Neural cell (in vitro differentiated cells): ENCODE data around the gene INO80D. TPM values are rescaled to one million over a fixed set of nuclear protein-coding genes. Genes with fewer than 3 reads are reported as not detected.

ENCODE experiments used
- H2AFZ ChIP-seq: fragments of 200-600, 300-800 bp; sonication (generic), shearing (Covaris generic); 2 replicates; pipeline ENCODE4 v1.6.0; 2014; ENCODE audit warnings: low read depth, mild to moderate bottlenecking, antibody characterized with exemption, low read length, moderate library complexity
- H3F3A ChIP-seq: fragments of 200-600 bp; shearing (Covaris generic); 2 replicates; pipeline ENCODE4 v1.6.1; 2016; ENCODE audit warnings: mild to moderate bottlenecking, moderate library complexity, mixed read lengths, antibody characterized with exemption, low read length; ENCODE audit not compliant: insufficient read depth, poor library complexity, severe bottlenecking
- H3K27ac ChIP-seq: fragments of 200-600, 300-800 bp; sonication (generic), shearing (Covaris generic); 2 replicates; pipeline ENCODE4 v1.5.1; 2014; ENCODE audit warnings: mild to moderate bottlenecking, low read length, moderate library complexity
- H3K27me3 ChIP-seq: fragments of 300-800, 200-600 bp; sonication (generic), shearing (Covaris generic); 2 replicates; pipeline ENCODE4 v1.6.0; 2014; ENCODE audit warnings: mild to moderate bottlenecking, low read depth, low read length, moderate library complexity; ENCODE audit not compliant: insufficient read depth
- H3K36me3 ChIP-seq: fragments of 300-800, 200-600 bp; sonication (generic), shearing (Covaris generic); 2 replicates; pipeline ENCODE4 v1.5.1; 2014; ENCODE audit warnings: mild to moderate bottlenecking, antibody characterized with exemption, low read length, moderate library complexity; ENCODE audit not compliant: insufficient read depth
- H3K4me2 ChIP-seq: fragments of 300-800, 200-600 bp; sonication (generic), shearing (Covaris generic); 2 replicates; pipeline ENCODE4 v1.6.0; 2014; ENCODE audit warnings: mild to moderate bottlenecking, low read length
- H3K4me3 ChIP-seq: fragments of 300-800, 200-600 bp; sonication (generic), shearing (Covaris generic); 2 replicates; pipeline ENCODE4 v1.5.1; 2014; ENCODE audit warnings: mild to moderate bottlenecking, low read length, moderate library complexity
- H3K79me2 ChIP-seq: fragments of 200-600 bp; shearing (Covaris generic); replicated peaks from 2 replicates; pipeline ENCODE4 v1.6.0; 2014; ENCODE audit warnings: mild to moderate bottlenecking, low read length, moderate library complexity; ENCODE audit not compliant: insufficient read depth
- H3K9ac ChIP-seq: fragments of 300-800, 200-600 bp; sonication (generic), shearing (Covaris generic); 2 replicates; pipeline ENCODE4 v1.6.1; 2016; ENCODE audit warnings: mild to moderate bottlenecking, low read length, mixed read lengths
- H3K9me2 ChIP-seq: fragments of 200-600 bp; shearing (Covaris generic); 2 replicates; pipeline ENCODE4 v1.6.1; 2016; ENCODE audit warnings: mild to moderate bottlenecking, low read length, mixed read lengths; ENCODE audit not compliant: insufficient read depth
- H3K9me3 ChIP-seq: fragments of 200-600, 300-800 bp; sonication (generic), shearing (Covaris generic); 2 replicates; pipeline ENCODE4 v1.6.1; 2016; ENCODE audit warnings: mild to moderate bottlenecking, mixed run types, low read length, moderate library complexity, mixed read lengths
- H4K20me1 ChIP-seq: fragments of 200-600 bp; shearing (Covaris generic); 2 replicates; pipeline ENCODE4 v1.6.1; 2016; ENCODE audit warnings: mild to moderate bottlenecking, mixed run types; ENCODE audit not compliant: insufficient read depth
- EP300 ChIP-seq: fragments of 450-650 bp; conservative IDR thresholded peaks from 2 replicates; pipeline ENCODE4 v1.6.1; 2014; ENCODE audit warnings: antibody characterized with exemption, mild to moderate bottlenecking, moderate library complexity; ENCODE audit not compliant: poor library complexity, severe bottlenecking
- EZH2 ChIP-seq: fragments of 200-600, 300-800 bp; shearing (Covaris generic), sonication (generic); IDR thresholded peaks from 2 replicates; pipeline ENCODE4 v1.6.1; 2014; ENCODE audit warnings: antibody characterized with exemption, low read length, borderline replicate concordance, mild to moderate bottlenecking; ENCODE audit not compliant: insufficient read depth, poor library complexity, severe bottlenecking
- MXI1 ChIP-seq: fragments of 450-650 bp; conservative IDR thresholded peaks from 2 replicates; pipeline ENCODE4 v1.6.1; 2014; ENCODE audit warnings: antibody characterized with exemption, mild to moderate bottlenecking; ENCODE audit not compliant: poor library complexity, severe bottlenecking
- POLR2AphosphoS5 ChIP-seq: IDR thresholded peaks from 2 replicates; pipeline ENCODE4 v1.6.1; 2012
- RAD21 ChIP-seq: fragments of 450-650 bp; conservative IDR thresholded peaks from 2 replicates; pipeline ENCODE4 v1.6.1; 2014; ENCODE audit warnings: antibody characterized with exemption, mild to moderate bottlenecking, moderate library complexity
- SMC3 ChIP-seq: fragments of 450-650 bp; conservative IDR thresholded peaks from 2 replicates; pipeline ENCODE4 v1.6.1; 2014; ENCODE audit warnings: antibody characterized with exemption, mild to moderate bottlenecking, moderate library complexity; ENCODE audit not compliant: poor library complexity
- TAF1 ChIP-seq: IDR thresholded peaks from 2 replicates; pipeline ENCODE4 v1.6.1; 2012; ENCODE audit warnings: low read depth
- polyA plus RNA-seq: library from polyadenylated mRNA; depleted of rRNA; stranded (reverse); fragments of >200 nt; gene quantifications from 2 replicates; pipeline ENCODE4 v1.2.3, GENCODE V29; 2014
- TF ChIP-seq, protein P1 (sequence below): fragments of 450-650 bp; IDR thresholded peaks from 2 replicates; pipeline ENCODE4 v1.5.1; 2014; ENCODE audit warnings: antibody characterized with exemption, mild to moderate bottlenecking, moderate library complexity; ENCODE audit not compliant: poor library complexity, severe bottlenecking
- TF ChIP-seq, protein P2 (sequence below): IDR thresholded peaks from 2 replicates; pipeline ENCODE4 v1.6.1; 2012; ENCODE audit warnings: borderline replicate concordance

Gene INO80D
- polyA plus RNA-seq, 1 donor from 2014 or later: 8.7 TPM

DNA sequence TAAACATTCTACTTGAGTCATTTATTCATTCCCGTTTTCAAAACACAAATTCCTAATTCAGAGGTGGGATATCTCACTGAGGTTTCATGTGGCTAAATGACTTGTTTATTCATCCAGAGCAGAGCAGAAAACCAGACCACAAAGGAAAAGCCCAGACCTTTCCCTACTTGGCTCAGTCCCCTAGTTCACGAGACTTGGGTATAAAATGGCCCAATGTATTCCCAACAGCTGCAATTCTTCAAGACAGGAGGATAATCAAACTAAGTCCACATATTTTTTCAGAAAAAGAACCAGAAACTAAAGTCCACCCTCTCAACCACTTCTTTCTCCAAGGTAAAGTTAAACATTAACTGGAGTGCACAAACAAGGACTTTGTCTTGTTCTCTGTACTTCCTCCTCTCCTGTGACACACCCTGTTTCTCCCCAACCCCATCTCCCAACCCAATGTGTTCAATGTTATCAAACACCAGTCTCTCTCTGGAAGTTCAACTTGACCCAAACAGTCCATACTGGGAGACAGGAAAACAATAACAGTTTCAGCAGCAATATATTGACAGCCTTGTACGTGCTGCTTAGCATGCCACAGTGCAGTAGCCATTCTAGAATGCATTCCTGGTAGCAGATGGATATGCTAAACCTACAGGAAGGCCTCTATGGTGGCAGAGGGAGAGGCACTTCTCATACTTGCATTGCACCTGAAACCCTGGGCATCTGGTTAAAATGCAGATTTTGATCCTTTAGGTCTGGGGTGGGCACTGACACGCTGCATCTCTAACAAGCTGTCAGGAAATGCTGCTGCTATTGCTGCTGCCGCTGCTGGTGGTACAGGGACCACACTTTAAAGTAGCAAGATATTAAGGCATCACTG, 110.7 kb downstream of the INO80D start:
- H3K27me3 ChIP-seq: no peaks in the 10 kb centered on the region
- no peak overlapping the region for H3K27ac ChIP-seq
- TF ChIP-seq RAD21 (no peak), TAF1 (no peak), MXI1 (no peak), SMC3 (no peak)
- TF ChIP-seq, protein P1, sequence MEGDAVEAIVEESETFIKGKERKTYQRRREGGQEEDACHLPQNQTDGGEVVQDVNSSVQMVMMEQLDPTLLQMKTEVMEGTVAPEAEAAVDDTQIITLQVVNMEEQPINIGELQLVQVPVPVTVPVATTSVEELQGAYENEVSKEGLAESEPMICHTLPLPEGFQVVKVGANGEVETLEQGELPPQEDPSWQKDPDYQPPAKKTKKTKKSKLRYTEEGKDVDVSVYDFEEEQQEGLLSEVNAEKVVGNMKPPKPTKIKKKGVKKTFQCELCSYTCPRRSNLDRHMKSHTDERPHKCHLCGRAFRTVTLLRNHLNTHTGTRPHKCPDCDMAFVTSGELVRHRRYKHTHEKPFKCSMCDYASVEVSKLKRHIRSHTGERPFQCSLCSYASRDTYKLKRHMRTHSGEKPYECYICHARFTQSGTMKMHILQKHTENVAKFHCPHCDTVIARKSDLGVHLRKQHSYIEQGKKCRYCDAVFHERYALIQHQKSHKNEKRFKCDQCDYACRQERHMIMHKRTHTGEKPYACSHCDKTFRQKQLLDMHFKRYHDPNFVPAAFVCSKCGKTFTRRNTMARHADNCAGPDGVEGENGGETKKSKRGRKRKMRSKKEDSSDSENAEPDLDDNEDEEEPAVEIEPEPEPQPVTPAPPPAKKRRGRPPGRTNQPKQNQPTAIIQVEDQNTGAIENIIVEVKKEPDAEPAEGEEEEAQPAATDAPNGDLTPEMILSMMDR: no peak
- no peaks in the 10 kb centered on the region for H3K79me2 ChIP-seq
- no peak overlapping the region for H3K4me3 ChIP-seq
- no peaks in the 10 kb centered on the region for H3F3A ChIP-seq
- no peak overlapping the region for H2AFZ ChIP-seq
- no peaks in the 10 kb centered on the region for H3K9me3 ChIP-seq
- H3K36me3 ChIP-seq: no peaks in the 10 kb centered on the region
- no peaks in the 10 kb centered on the region for H4K20me1 ChIP-seq
- H3K9ac ChIP-seq: no peak overlapping the region
- H3K9me2 ChIP-seq: no peaks in the 10 kb centered on the region
- H3K4me2 ChIP-seq: no peak overlapping the region

DNA sequence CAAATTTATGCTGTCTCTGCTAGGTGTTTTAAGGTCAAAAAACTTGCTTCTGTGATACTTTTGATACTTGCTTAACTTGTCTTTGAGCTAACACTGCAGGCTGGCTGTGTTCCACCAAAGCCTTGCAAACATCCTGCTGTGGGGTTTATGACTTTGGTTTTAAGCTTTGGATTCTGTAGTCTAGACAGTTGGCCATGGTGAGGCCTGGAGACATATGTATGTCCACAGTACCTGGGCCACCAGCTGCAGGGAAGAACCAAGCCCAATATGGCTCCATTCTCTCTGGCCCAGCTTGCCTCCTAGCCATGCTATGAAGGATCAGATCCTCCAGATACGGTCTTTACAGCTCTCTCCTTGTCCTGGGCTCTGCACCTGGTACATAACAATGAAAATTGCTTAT, 113.9 kb downstream of the INO80D start:
- Histone ChIP-seq H3K27me3 (no peaks in the 10 kb centered on the region), H3K4me2 (no peak overlapping the region), H3K9me3 (no peaks in the 10 kb centered on the region), H3K79me2 (no peaks in the 10 kb centered on the region), H3K9me2 (no peaks in the 10 kb centered on the region), H4K20me1 (no peaks in the 10 kb centered on the region), H3K4me3 (no peak overlapping the region), H3K36me3 (no peaks in the 10 kb centered on the region), H3K27ac (no peak overlapping the region), H3F3A (no peaks in the 10 kb centered on the region), H2AFZ (no peak overlapping the region), H3K9ac (no peak overlapping the region)
- TF ChIP-seq TAF1 (no peak), POLR2AphosphoS5 (no peak), EZH2 (no peak), EP300 (no peak), SMC3 (no peak), MXI1 (no peak), RAD21 (no peak)
- TF ChIP-seq, protein P1: no peak
- TF ChIP-seq, protein P2, sequence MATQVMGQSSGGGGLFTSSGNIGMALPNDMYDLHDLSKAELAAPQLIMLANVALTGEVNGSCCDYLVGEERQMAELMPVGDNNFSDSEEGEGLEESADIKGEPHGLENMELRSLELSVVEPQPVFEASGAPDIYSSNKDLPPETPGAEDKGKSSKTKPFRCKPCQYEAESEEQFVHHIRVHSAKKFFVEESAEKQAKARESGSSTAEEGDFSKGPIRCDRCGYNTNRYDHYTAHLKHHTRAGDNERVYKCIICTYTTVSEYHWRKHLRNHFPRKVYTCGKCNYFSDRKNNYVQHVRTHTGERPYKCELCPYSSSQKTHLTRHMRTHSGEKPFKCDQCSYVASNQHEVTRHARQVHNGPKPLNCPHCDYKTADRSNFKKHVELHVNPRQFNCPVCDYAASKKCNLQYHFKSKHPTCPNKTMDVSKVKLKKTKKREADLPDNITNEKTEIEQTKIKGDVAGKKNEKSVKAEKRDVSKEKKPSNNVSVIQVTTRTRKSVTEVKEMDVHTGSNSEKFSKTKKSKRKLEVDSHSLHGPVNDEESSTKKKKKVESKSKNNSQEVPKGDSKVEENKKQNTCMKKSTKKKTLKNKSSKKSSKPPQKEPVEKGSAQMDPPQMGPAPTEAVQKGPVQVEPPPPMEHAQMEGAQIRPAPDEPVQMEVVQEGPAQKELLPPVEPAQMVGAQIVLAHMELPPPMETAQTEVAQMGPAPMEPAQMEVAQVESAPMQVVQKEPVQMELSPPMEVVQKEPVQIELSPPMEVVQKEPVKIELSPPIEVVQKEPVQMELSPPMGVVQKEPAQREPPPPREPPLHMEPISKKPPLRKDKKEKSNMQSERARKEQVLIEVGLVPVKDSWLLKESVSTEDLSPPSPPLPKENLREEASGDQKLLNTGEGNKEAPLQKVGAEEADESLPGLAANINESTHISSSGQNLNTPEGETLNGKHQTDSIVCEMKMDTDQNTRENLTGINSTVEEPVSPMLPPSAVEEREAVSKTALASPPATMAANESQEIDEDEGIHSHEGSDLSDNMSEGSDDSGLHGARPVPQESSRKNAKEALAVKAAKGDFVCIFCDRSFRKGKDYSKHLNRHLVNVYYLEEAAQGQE: no peak
